Cardiac muscle cell (in vitro differentiated cells and primary cell): ENCODE results near the gene TKTL2. TPM values are rescaled to one million over a fixed set of nuclear protein-coding genes. Genes with fewer than 3 reads are reported as not detected.
A peak's percentile ranks its signal among the peaks of the same experiment; 100 is the strongest.

ENCODE experiments used
- DNase-seq, 2 donors: peaks; one replicate each; pipeline versions ENCODE4 v3.0.0 to v3.0.0-alpha.2; 2010 to 2017; ENCODE audit warnings: low read depth in 1 of 2, low spot score in 1 of 2
- H3K27ac ChIP-seq: fragments of 200-600 bp; sonication (generic); 2 replicates; pipeline ENCODE4 v1.5.1; 2016
- H3K27me3 ChIP-seq: fragments of 200-600 bp; sonication (generic); 2 replicates; pipeline ENCODE4 v1.6.0; 2016; ENCODE audit warnings: control low read depth
- H3K36me3 ChIP-seq: fragments of 200-600 bp; sonication (generic); 2 replicates; pipeline ENCODE4 v1.5.1; 2016; ENCODE audit warnings: control low read depth
- H3K4me1 ChIP-seq: fragments of 200-600 bp; sonication (generic); 2 replicates; pipeline ENCODE4 v1.8.1; 2017; ENCODE audit warnings: low read depth, mild to moderate bottlenecking, mixed run types
- H3K4me3 ChIP-seq: fragments of 200-600 bp; sonication (generic); 2 replicates; pipeline ENCODE4 v1.5.1; 2016; ENCODE audit warnings: mild to moderate bottlenecking
- H3K9me3 ChIP-seq: fragments of 200-600 bp; sonication (generic); 2 replicates; pipeline ENCODE4 v1.5.1; 2017; ENCODE audit warnings: low read depth, mild to moderate bottlenecking, control low read depth
- polyA plus RNA-seq: library from polyadenylated mRNA; unstranded; fragments of >200 nt; fragmentation: Nextera tagmentation; extraction: Ambion mirVana; gene quantifications from 2 replicates; pipeline ENCODE4 v1.2.1, GENCODE V29; 2016
- total RNA-seq: library from RNA; depleted of rRNA; stranded (reverse); fragments of >200 nt; gene quantifications from 2 replicates; pipeline ENCODE4 v1.2.3, GENCODE V29; 2016
- TF ChIP-seq, protein P1 (sequence below): IDR thresholded peaks from 2 replicates; pipeline ENCODE4 v1.5.1; 2012; ENCODE audit warnings: low read depth, mild to moderate bottlenecking, low read length

TKTL2 gene
- total and polyA plus RNA-seq, 2 experiments from 2014 or later = not detected

DNA sequence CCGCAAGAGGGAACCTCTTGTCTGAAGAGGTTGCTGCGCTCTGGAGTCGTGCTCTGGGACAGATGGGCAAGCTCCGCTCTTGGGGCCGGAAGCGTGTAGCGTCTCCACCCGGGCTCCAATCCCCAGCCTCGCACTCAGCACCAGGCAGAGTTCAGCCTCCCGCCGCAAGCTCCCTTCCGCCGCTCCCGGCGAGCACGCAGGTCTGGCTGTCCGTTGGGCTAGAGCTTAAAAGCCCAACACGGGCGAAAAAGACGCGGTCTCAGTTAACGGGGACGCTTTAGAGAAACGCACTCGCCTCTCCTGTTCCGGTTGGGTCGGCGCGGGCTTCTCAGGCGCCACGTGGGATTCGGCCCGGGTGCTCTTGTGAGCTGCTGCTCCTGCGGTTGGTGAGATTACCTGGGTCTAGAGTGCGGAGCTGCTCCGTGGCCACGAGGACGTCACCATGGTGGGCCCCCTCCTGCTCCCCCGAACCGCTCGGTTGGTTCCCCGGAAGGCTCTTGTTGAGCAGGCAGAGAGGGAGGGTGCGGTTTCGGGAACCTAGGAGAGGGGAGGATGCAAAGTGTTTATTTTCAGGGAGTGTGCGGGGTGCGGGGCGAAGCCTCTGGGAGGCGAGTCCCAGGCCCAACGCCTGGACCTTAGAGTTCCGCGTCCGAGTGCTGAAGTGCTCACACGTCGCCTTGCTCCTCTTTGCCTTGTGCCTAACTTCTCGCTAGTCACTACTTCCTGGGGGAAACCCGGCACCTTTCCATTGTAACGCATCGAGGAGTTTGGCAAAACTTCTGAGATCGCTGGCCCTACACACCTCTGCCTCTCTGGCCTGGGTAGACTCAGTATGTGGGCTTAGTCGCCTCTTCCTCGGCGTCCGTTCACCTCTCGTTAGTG lies 21.0 kb upstream of the TKTL2 start, which contains the start of gene TMA16:
Gene TMA16, plus strand, starts transcription at position 331 of the 882 bp plus-strand sequence. Its CDS starts 112 bp downstream, at position 443.
- TF ChIP-seq, protein P1, sequence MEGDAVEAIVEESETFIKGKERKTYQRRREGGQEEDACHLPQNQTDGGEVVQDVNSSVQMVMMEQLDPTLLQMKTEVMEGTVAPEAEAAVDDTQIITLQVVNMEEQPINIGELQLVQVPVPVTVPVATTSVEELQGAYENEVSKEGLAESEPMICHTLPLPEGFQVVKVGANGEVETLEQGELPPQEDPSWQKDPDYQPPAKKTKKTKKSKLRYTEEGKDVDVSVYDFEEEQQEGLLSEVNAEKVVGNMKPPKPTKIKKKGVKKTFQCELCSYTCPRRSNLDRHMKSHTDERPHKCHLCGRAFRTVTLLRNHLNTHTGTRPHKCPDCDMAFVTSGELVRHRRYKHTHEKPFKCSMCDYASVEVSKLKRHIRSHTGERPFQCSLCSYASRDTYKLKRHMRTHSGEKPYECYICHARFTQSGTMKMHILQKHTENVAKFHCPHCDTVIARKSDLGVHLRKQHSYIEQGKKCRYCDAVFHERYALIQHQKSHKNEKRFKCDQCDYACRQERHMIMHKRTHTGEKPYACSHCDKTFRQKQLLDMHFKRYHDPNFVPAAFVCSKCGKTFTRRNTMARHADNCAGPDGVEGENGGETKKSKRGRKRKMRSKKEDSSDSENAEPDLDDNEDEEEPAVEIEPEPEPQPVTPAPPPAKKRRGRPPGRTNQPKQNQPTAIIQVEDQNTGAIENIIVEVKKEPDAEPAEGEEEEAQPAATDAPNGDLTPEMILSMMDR = no peak

DNA sequence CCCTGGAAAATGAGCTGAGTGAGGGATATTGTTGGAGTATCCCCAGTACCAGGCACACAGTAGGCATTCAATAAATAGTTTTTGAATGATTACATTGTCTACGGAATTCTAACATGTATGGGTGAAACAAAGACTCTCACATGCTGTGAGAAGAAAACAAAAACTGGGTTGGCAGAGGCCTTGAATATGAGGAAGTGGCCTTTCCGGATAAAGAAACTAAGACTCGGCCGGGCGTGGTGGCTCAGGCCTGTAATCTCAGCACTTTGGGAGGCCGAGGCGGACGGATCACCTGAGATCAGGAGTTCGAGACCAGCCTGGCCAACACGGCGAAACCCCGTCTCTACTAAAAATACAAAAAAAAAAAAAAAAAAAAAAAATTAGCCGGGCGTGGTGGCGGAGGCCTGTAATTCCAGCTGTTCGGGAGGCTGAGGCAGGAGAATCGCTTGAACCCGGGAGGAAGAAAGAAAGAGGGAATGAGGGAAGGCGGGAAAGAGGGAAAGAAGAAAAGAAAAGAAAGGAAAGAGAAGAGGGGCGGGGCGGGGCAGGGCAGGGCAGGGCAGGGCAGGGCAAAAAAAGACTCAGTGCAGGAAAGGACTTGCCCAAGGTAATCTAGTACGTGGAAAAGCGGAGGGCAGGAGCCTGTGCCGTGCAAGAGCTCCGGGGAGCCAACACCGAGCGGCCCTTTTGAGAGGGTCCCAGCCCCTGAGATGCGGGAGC lies 20.2 kb upstream of the TKTL2 start:
- Histone ChIP-seq H3K36me3 (no peaks in the 10 kb centered on the region), H3K27ac (peak overlapping the region; percentile 94), H3K9me3 (no peaks in the 10 kb centered on the region), H3K4me1 (peaks cover 13% of the 10 kb centered on the region), H3K4me3 (peak overlapping the region; percentile 73), H3K27me3 (no peaks in the 10 kb centered on the region)
- no peak for DNase-seq
- TF ChIP-seq, protein P1 = no peak

More for the DNA sequence above, 21.0 kb upstream of the TKTL2 start, which contains the start of gene TMA16:
- H3K4me1 ChIP-seq = peaks cover 13% of the 10 kb centered on the region
- H3K27ac ChIP-seq = peak within 1 kb of the TSS; percentile 94
- peak; percentile 94 to 98 for DNase-seq
- H3K36me3 ChIP-seq = no peaks in the 10 kb centered on the region
- no peaks in the 10 kb centered on the region for H3K9me3 ChIP-seq
- H3K27me3 ChIP-seq = no peaks in the 10 kb centered on the region
- H3K4me3 ChIP-seq = peak within 1 kb of the TSS; percentile 73

DNA sequence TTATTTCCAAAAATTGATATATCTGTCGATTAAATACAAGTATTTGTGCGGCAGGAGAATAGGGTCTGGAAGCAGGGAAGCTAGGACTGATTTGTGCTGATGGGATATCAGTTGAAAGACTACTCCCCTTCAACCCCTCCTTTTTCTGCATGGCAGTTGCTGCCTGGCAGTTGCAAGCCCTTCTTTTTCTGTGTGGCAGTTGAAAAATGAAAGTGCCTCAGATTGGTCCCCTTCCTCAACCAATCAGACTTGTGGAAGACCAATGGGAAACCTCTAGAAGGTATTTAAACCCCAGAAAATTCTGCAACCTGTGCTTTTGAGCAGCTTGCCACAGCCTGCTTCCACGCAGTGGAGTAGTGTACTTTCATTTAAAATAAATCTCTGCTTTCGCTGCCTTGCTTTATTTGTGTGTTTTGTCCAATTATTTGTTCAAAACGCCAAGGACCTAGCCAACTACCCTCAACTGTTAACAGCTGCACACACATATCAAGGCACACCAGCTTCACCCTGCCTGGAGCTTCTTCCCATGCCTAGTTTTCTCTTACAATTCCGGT lies 19.5 kb upstream of the TKTL2 start:
- no peak for DNase-seq
- H3K4me3 ChIP-seq = no peak overlapping the region
- no peaks in the 10 kb centered on the region for H3K27me3 ChIP-seq
- peaks cover 13% of the 10 kb centered on the region for H3K4me1 ChIP-seq
- peak overlapping the region; percentile 19 for H3K27ac ChIP-seq
- no peaks in the 10 kb centered on the region for H3K36me3 ChIP-seq
- H3K9me3 ChIP-seq = no peaks in the 10 kb centered on the region
- TF ChIP-seq, protein P1 = no peak

DNA sequence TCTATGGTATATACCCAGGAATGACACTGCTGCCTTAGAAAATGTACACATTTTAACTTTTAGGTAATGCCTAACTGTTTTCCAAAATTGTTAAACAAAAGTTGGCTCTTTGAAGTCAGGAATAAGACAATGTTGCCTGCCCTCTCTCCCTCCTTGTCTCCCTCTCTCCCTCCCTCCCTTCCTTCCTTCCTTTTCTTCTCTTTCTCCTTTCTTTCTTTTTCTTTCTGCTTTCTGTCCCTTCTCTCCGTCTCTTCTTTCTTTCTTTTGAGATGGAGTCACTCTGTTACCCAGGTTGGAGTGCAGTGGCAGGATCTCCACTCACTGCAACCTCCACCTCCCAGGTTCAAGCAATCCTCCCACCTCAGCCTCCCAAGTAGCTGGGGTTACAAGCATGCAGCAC lies 16.4 kb upstream of the TKTL2 start:
- no peak for DNase-seq
- no peak overlapping the region for H3K4me3 ChIP-seq
- H3K4me1 ChIP-seq = peaks cover 11% of the 10 kb centered on the region
- TF ChIP-seq, protein P1 = no peak
- no peak overlapping the region for H3K27ac ChIP-seq
- H3K36me3 ChIP-seq = no peaks in the 10 kb centered on the region
- H3K27me3 ChIP-seq = no peaks in the 10 kb centered on the region
- H3K9me3 ChIP-seq = no peaks in the 10 kb centered on the region

DNA sequence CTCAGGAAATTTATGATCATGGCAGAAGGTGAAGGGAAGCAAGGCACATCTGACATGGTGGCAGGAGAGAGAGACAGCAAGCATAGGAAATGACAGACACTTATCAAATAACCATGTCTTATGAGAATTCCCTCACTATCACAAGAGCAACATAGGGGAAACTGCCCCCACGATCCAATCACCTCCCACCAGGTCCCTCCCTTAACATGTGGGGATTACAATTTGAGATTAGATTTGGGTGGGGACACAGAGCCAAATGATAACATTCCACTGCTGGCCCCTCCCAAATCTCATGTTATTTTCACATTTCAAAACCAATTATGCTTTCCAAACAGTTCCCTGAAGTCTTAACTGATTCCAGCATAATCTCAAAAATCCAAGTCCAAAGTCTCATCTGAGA lies 12.8 kb upstream of the TKTL2 start:
- Histone ChIP-seq H3K4me3 (no peak overlapping the region), H3K27ac (no peak overlapping the region), H3K4me1 (peaks cover 11% of the 10 kb centered on the region), H3K36me3 (no peaks in the 10 kb centered on the region), H3K9me3 (no peaks in the 10 kb centered on the region), H3K27me3 (no peaks in the 10 kb centered on the region)
- no peak for DNase-seq
- TF ChIP-seq, protein P1 = no peak
